ENCODE data around the gene LENG8.
A peak's percentile ranks its signal among the peaks of the same experiment; 100 is the strongest.
"Not testable (repeated sequence)": the region's sequence is repeated elsewhere in the genome, so short reads cannot be mapped to it uniquely, and the experiment has no call there.

LENG8 gene

DNA sequence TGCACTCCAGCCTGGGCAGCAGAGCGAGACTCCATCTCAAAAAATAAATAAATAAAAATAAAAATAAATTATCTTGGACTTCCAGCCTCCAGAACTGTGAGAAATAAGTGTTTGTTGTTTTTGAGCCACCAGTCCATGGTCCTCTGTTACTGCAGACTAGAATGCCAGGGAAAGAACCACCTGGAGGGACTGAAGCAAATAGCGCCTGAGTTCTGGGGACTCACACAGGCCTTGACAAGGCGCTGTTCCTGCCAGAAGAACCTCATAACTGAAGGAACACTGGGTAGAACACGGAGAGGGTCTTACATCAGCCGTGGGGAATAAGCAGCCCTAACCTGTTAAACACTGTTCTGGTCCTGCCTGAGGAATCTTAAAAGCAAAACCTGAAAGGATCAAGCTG is 8.4 kb upstream of the LENG8 start:
- Histone ChIP-seq H3K9me3 (ENCODE audit: control insufficient read depth in 1 of 2, low read length in 2 of 2) (no peaks in the 10 kb centered on the region), H3K27ac (ENCODE audit: low read depth, low read length) (no peak overlapping the region), H3K4me1 (ENCODE audit: control insufficient read depth in 1 of 2, insufficient read depth in 2 of 2, low read length in 2 of 2) (peaks cover 4 to 7% of the 10 kb centered on the region in 2 donors), H3K27me3 (ENCODE audit: control insufficient read depth in 1 of 2, insufficient read depth in 2 of 2, low read length in 2 of 2) (no peaks in the 10 kb centered on the region), H3K4me3 (ENCODE audit: low read depth in 1 of 2, low read length in 2 of 2) (no peak overlapping the region), H3K36me3 (ENCODE audit: control insufficient read depth in 1 of 2, insufficient read depth in 2 of 2, low read length in 2 of 2) (peaks cover 0 to 6% of the 10 kb centered on the region in 2 donors), H3K9ac (ENCODE audit: low read depth in 1 of 2, low read length in 2 of 2) (no peak overlapping the region)

- no peaks in the 10 kb centered on the region for H3K27me3 ChIP-seq (ENCODE audit: control insufficient read depth in 1 of 2, insufficient read depth in 2 of 2, low read length in 2 of 2)
Measured at GRCh38 chr19:54444737-54445136, 4.3 kb upstream of the LENG8 start.

DNA sequence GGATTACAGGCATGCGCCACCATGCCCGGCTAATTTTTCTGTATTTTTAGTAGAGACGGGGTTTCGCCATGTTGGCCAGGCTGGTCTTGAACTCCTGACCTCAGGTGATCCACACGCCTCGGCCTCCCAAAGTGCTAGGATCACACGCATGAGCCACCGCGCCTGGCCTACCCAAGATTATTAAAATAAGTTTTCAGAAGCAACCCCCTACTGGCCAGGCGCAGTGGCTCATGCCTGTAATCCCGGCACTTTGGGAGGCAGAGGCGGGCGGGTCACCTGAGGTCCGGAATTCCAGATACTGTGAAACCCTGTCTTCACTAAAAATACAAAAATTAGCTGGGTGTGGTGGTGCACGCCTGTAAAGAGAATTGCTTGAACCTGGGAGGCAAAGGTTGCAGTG is 2.6 kb upstream of the LENG8 start:
- H3K9ac ChIP-seq (ENCODE audit: low read depth in 1 of 2, low read length in 2 of 2); H3K27me3 ChIP-seq (ENCODE audit: control insufficient read depth in 1 of 2, insufficient read depth in 2 of 2, low read length in 2 of 2); H3K4me3 ChIP-seq (ENCODE audit: low read depth in 1 of 2, low read length in 2 of 2); H3K27ac ChIP-seq (ENCODE audit: low read depth, low read length); H3K9me3 ChIP-seq (ENCODE audit: control insufficient read depth in 1 of 2, low read length in 2 of 2): not testable (repeated sequence)
- peaks cover 1 to 14% of the 10 kb centered on the region in 2 donors for H3K36me3 ChIP-seq (ENCODE audit: control insufficient read depth in 1 of 2, insufficient read depth in 2 of 2, low read length in 2 of 2)
- peaks cover 31 to 35% of the 10 kb centered on the region in 2 donors for H3K4me1 ChIP-seq (ENCODE audit: control insufficient read depth in 1 of 2, insufficient read depth in 2 of 2, low read length in 2 of 2)

More at GRCh38 chr19:54444737-54445136, 4.3 kb upstream of the LENG8 start:
- no peak overlapping the region for H3K9ac ChIP-seq (ENCODE audit: low read depth in 1 of 2, low read length in 2 of 2)
- H3K4me3 ChIP-seq (ENCODE audit: low read depth in 1 of 2, low read length in 2 of 2): no peak overlapping the region
- no peaks in the 10 kb centered on the region for H3K9me3 ChIP-seq (ENCODE audit: control insufficient read depth in 1 of 2, low read length in 2 of 2)
- H3K4me1 ChIP-seq (ENCODE audit: control insufficient read depth in 1 of 2, insufficient read depth in 2 of 2, low read length in 2 of 2): peaks cover 16 to 19% of the 10 kb centered on the region in 2 donors
- H3K27ac ChIP-seq (ENCODE audit: low read depth, low read length): no peak overlapping the region
- H3K36me3 ChIP-seq (ENCODE audit: control insufficient read depth in 1 of 2, insufficient read depth in 2 of 2, low read length in 2 of 2): peaks cover 0 to 8% of the 10 kb centered on the region in 2 donors

- Histone ChIP-seq H3K36me3 (ENCODE audit: control insufficient read depth in 1 of 2, insufficient read depth in 2 of 2, low read length in 2 of 2) (peaks cover 20 to 33% of the 10 kb centered on the region in 2 donors), H3K4me1 (ENCODE audit: control insufficient read depth in 1 of 2, insufficient read depth in 2 of 2, low read length in 2 of 2) (peaks cover 39 to 47% of the 10 kb centered on the region in 2 donors), H3K27ac (ENCODE audit: low read depth, low read length) (peak overlapping the region; percentile 100), H3K9ac (ENCODE audit: low read depth in 1 of 2, low read length in 2 of 2) (peak overlapping the region; percentile 99), H3K4me3 (ENCODE audit: low read depth in 1 of 2, low read length in 2 of 2) (peak overlapping the region; percentile 85 to 99), H3K27me3 (ENCODE audit: control insufficient read depth in 1 of 2, insufficient read depth in 2 of 2, low read length in 2 of 2) (no peaks in the 10 kb centered on the region), H3K9me3 (ENCODE audit: control insufficient read depth in 1 of 2, low read length in 2 of 2) (no peaks in the 10 kb centered on the region)
Measured at GRCh38 chr19:54448040-54448773, 792 bp upstream of the LENG8 start.

- Histone ChIP-seq H3K27me3 (ENCODE audit: control insufficient read depth in 1 of 2, insufficient read depth in 2 of 2, low read length in 2 of 2) (no peaks in the 10 kb centered on the region), H3K9me3 (ENCODE audit: control insufficient read depth in 1 of 2, low read length in 2 of 2) (no peaks in the 10 kb centered on the region), H3K4me3 (ENCODE audit: low read depth in 1 of 2, low read length in 2 of 2) (peak overlapping the region; percentile 85 to 99), H3K36me3 (ENCODE audit: control insufficient read depth in 1 of 2, insufficient read depth in 2 of 2, low read length in 2 of 2) (peaks cover 34 to 47% of the 10 kb centered on the region in 2 donors), H3K9ac (ENCODE audit: low read depth in 1 of 2, low read length in 2 of 2) (peak overlapping the region; percentile 99), H3K27ac (ENCODE audit: low read depth, low read length) (peak overlapping the region; percentile 100), H3K4me1 (ENCODE audit: control insufficient read depth in 1 of 2, insufficient read depth in 2 of 2, low read length in 2 of 2) (peaks cover 39 to 43% of the 10 kb centered on the region in 2 donors)
Measured at GRCh38 chr19:54449701-54450069, 686 bp downstream of the LENG8 start.

DNA sequence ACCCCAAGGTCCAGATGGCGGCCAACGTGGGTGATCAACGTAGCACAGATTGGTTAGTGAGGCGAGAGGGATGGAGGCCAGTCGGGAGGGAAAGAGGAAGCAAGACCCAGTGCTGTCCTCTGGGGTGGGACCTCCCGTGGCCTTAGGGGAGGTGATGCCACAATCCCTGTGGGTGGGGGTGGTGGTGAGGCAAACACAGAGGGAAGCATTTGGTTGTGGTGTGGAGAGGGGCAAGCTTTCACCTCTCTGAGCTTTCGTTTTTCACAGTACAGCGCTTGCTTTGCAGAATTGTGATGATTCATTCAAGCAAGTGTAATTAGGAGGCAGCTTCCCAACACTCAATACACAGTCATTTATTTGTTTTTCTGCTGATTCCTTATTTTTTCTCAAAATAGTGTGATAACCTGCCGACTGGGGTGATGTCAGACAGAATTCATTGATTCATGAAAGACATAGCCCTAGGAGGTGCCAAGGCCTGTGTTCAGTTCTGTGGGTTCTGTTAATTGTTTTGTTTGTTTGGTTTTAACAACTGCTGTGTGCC is 2.4 kb downstream of the LENG8 start:
- no peaks in the 10 kb centered on the region for H3K9me3 ChIP-seq (ENCODE audit: control insufficient read depth in 1 of 2, low read length in 2 of 2)
- H3K27me3 ChIP-seq (ENCODE audit: control insufficient read depth in 1 of 2, insufficient read depth in 2 of 2, low read length in 2 of 2): no peaks in the 10 kb centered on the region
- H3K27ac ChIP-seq (ENCODE audit: low read depth, low read length): no peak overlapping the region
- H3K36me3 ChIP-seq (ENCODE audit: control insufficient read depth in 1 of 2, insufficient read depth in 2 of 2, low read length in 2 of 2): peaks cover 43 to 57% of the 10 kb centered on the region in 2 donors
- H3K9ac ChIP-seq (ENCODE audit: low read depth in 1 of 2, low read length in 2 of 2): peak overlapping the region in 1 of 2 donors; percentile 21
- H3K4me1 ChIP-seq (ENCODE audit: control insufficient read depth in 1 of 2, insufficient read depth in 2 of 2, low read length in 2 of 2): peaks cover 31 to 35% of the 10 kb centered on the region in 2 donors
- peak overlapping the region in 1 of 2 donors; percentile 39 for H3K4me3 ChIP-seq (ENCODE audit: low read depth in 1 of 2, low read length in 2 of 2)

DNA sequence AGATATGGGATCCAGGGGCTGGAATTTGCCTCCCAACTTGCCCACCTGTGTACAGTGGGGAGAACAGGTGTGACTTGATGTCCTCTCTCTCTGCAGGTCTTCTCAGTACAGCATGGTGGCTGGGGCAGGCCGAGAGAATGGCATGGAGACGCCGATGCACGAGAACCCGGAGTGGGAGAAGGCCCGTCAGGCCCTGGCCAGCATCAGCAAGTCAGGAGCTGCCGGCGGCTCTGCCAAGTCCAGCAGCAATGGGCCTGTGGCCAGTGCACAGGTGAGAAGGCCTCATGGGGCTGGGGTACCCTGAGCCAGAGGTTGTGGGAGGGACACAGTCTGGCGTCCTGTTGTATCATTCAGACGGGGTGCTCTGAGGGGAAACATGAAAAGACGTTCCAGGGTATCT is 3.0 kb downstream of the LENG8 start:
- H3K9me3 ChIP-seq (ENCODE audit: control insufficient read depth in 1 of 2, low read length in 2 of 2): no peaks in the 10 kb centered on the region
- no peak overlapping the region for H3K27ac ChIP-seq (ENCODE audit: low read depth, low read length)
- H3K27me3 ChIP-seq (ENCODE audit: control insufficient read depth in 1 of 2, insufficient read depth in 2 of 2, low read length in 2 of 2): no peaks in the 10 kb centered on the region
- H3K9ac ChIP-seq (ENCODE audit: low read depth in 1 of 2, low read length in 2 of 2): no peak overlapping the region
- peaks cover 49 to 63% of the 10 kb centered on the region in 2 donors for H3K36me3 ChIP-seq (ENCODE audit: control insufficient read depth in 1 of 2, insufficient read depth in 2 of 2, low read length in 2 of 2)
- no peak overlapping the region for H3K4me3 ChIP-seq (ENCODE audit: low read depth in 1 of 2, low read length in 2 of 2)
- peaks cover 29 to 35% of the 10 kb centered on the region in 2 donors for H3K4me1 ChIP-seq (ENCODE audit: control insufficient read depth in 1 of 2, insufficient read depth in 2 of 2, low read length in 2 of 2)

DNA sequence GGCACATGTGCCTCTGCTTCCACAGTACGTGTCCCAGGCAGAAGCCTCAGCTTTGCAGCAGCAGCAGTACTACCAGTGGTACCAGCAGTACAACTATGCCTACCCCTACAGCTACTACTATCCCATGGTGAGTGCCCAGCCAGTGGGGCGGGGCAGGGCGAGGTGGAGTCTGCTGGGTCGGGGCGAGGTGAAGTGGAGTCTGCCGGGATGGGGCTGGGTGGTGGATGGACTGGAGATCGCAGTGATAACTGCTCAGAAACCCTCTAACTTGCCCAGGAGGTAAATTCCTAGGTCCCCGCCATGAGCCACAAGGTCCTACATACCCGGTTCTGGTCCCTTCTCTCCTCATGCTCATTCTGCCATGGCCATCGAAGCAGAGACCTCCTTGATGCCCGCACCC is 3.6 kb downstream of the LENG8 start:
- no peak overlapping the region for H3K4me3 ChIP-seq (ENCODE audit: low read depth in 1 of 2, low read length in 2 of 2)
- no peak overlapping the region for H3K27ac ChIP-seq (ENCODE audit: low read depth, low read length)
- no peak overlapping the region for H3K9ac ChIP-seq (ENCODE audit: low read depth in 1 of 2, low read length in 2 of 2)
- H3K36me3 ChIP-seq (ENCODE audit: control insufficient read depth in 1 of 2, insufficient read depth in 2 of 2, low read length in 2 of 2): peaks cover 52 to 68% of the 10 kb centered on the region in 2 donors
- H3K27me3 ChIP-seq (ENCODE audit: control insufficient read depth in 1 of 2, insufficient read depth in 2 of 2, low read length in 2 of 2): no peaks in the 10 kb centered on the region
- H3K9me3 ChIP-seq (ENCODE audit: control insufficient read depth in 1 of 2, low read length in 2 of 2): no peaks in the 10 kb centered on the region
- peaks cover 22 to 30% of the 10 kb centered on the region in 2 donors for H3K4me1 ChIP-seq (ENCODE audit: control insufficient read depth in 1 of 2, insufficient read depth in 2 of 2, low read length in 2 of 2)

DNA sequence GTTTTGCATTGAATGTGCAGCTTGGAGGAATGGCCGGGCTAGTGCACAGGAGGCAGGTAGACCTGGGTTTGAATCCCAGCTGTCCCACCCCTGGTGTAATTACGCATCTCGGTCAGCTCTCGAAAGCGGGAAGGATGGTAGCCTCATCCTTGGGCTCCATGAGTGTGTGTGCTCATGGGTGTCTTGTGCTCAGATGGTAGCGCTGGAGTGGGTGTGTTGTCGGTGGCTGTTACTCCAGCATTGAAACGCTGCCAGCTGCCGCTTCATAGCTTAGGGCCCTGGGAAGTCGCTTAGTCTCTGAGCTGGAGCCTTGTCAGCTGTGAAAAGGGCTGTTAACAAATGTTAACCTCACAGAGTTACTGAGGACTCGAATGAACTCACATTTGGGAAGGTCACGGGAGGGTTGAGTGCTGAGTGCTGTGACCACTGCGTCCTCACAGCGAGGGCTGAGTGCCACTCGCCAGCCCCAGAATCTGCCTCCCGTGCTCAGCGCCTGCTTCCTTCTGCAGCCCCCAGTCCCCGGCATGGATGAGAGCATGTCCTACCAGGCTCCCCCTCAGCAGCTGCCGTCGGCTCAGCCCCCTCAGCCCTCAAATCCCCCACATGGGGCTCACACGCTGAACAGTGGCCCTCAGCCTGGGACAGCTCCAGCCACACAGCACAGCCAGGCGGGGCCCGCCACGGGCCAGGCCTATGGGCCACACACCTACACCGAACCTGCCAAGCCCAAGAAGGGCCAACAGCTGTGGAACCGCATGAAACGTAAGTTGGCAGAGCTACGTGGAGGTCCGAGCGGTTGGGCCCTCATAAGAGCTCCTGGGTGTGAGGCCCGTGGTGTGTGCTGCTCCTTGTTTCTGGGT is 5.2 kb downstream of the LENG8 start:
- peaks cover 66 to 83% of the 10 kb centered on the region in 2 donors for H3K36me3 ChIP-seq (ENCODE audit: control insufficient read depth in 1 of 2, insufficient read depth in 2 of 2, low read length in 2 of 2)
- H3K4me3 ChIP-seq (ENCODE audit: low read depth in 1 of 2, low read length in 2 of 2): no peak overlapping the region
- no peak overlapping the region for H3K9ac ChIP-seq (ENCODE audit: low read depth in 1 of 2, low read length in 2 of 2)
- H3K27me3 ChIP-seq (ENCODE audit: control insufficient read depth in 1 of 2, insufficient read depth in 2 of 2, low read length in 2 of 2): no peaks in the 10 kb centered on the region
- H3K9me3 ChIP-seq (ENCODE audit: control insufficient read depth in 1 of 2, low read length in 2 of 2): no peaks in the 10 kb centered on the region
- H3K27ac ChIP-seq (ENCODE audit: low read depth, low read length): no peak overlapping the region
- peaks cover 22 to 30% of the 10 kb centered on the region in 2 donors for H3K4me1 ChIP-seq (ENCODE audit: control insufficient read depth in 1 of 2, insufficient read depth in 2 of 2, low read length in 2 of 2)

All from duodenal mucosa (tissue), 2 donors.